ENCODE measurements around the gene FASN.

- no peak for TF ChIP-seq POLR2AphosphoS5 (IDR thresholded peaks at IDR 0.05; ENCODE audit: borderline replicate concordance, low read depth, low read length)
- TF ChIP-seq EZH2 (IDR thresholded peaks at IDR 0.05) = no peak
Measured at GRCh38 chr17:82113422-82113821, 15.4 kb upstream of the FASN start.
